Measurements from ENCODE around the gene ZFYVE26.

ZFYVE26 gene

GRCh38 chr14:67738740-67739504 lies 77.5 kb downstream of the ZFYVE26 start:
- TF ChIP-seq, protein P1, sequence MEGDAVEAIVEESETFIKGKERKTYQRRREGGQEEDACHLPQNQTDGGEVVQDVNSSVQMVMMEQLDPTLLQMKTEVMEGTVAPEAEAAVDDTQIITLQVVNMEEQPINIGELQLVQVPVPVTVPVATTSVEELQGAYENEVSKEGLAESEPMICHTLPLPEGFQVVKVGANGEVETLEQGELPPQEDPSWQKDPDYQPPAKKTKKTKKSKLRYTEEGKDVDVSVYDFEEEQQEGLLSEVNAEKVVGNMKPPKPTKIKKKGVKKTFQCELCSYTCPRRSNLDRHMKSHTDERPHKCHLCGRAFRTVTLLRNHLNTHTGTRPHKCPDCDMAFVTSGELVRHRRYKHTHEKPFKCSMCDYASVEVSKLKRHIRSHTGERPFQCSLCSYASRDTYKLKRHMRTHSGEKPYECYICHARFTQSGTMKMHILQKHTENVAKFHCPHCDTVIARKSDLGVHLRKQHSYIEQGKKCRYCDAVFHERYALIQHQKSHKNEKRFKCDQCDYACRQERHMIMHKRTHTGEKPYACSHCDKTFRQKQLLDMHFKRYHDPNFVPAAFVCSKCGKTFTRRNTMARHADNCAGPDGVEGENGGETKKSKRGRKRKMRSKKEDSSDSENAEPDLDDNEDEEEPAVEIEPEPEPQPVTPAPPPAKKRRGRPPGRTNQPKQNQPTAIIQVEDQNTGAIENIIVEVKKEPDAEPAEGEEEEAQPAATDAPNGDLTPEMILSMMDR (IDR thresholded peaks at IDR 0.05; ENCODE audit: borderline replicate concordance, insufficient read depth, low read depth, low read length) = no peak
- no peak overlapping the region for H3K4me3 ChIP-seq (ENCODE audit: low read depth, low read length)

DNA sequence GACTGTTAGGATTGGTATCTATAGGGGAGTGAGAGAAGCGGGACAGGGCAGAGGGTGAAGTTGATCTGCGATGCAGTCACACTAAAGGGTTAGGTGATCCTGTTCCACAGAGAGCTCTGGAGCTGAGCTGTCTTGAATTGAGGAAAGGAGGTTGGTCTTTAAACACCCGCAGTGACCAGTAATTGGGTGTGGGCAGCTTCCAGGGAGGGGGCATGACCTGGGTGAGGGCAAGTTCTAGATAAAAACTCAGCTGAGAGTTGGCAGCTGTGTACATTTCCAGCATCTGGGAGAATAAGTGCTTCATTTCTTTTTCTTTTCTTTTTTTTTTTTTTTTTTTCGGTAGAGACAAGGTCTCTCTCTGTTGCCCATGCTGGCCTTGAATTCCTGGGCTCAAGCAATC lies 79.6 kb downstream of the ZFYVE26 start:
- no peak overlapping the region for H3K4me3 ChIP-seq (ENCODE audit: low read depth, low read length)
- TF ChIP-seq, protein P1 (IDR thresholded peaks at IDR 0.05; ENCODE audit: borderline replicate concordance, insufficient read depth, low read depth, low read length) = no peak

DNA sequence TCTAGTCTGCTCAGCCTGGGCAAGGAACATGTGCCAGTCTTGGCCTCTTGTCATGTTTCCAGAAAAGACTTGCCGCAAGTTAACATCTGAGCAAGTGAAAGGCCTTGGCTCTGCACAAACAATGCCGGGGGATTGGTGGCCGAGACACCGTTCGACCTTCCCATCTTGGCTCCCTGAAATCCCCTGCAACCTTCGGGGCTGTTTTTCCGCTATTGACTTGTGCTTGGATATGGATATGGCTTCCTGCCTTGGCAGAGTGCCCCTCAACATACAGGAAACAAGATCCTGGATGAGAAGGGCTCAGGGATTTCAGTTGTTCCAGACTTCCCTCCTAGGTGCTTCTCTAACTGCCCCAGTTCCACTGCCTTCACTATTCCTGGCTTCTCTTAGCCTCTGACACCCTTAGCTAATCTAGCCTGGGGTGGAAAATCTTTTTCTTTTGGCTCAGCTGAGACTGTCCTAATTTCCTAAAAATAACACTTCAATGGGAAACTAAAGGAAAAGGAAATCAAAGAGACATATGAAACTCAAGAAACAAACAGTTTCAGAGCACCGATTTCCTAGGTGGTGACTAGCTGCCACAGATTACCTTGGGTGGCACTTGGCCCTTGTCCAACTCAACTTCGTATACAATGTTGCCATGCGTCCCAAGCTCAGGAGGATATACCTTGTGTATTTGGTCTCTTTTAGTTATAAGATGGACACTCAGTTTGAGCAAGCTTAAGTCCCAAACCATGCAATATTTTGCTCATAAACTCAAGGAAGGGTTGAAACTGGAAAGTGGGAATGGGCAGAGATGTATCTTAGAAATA lies 80.8 kb downstream of the ZFYVE26 start:
- TF ChIP-seq, protein P1 (IDR thresholded peaks at IDR 0.05; ENCODE audit: borderline replicate concordance, insufficient read depth, low read depth, low read length) = no peak
- no peak overlapping the region for H3K4me3 ChIP-seq (ENCODE audit: low read depth, low read length)

DNA sequence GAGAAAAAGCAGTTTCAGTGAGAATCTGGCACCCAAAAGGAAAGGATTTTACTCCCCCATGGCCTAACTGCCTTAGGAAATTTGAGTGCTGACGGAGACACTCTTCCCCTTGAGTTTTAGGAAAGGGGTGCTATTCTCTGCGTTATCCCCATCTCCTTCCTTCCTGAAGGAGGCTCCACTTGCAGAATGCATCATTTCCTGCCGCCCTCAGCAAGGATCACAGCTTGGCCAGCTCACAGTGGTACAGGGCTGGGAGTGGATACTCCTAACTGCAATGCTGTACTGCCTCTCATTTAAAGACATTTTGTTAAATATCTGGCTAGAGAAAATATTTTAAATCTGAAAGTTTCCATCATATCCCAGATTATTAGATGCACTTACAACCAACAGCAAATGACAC lies 81.7 kb downstream of the ZFYVE26 start:
- TF ChIP-seq, protein P1 (IDR thresholded peaks at IDR 0.05; ENCODE audit: borderline replicate concordance, insufficient read depth, low read depth, low read length) = no peak
- H3K4me3 ChIP-seq (ENCODE audit: low read depth, low read length) = no peak overlapping the region

GRCh38 chr14:67733616-67734015 lies 82.8 kb downstream of the ZFYVE26 start:
- TF ChIP-seq, protein P1 (IDR thresholded peaks at IDR 0.05; ENCODE audit: borderline replicate concordance, insufficient read depth, low read depth, low read length) = no peak
- H3K4me3 ChIP-seq (ENCODE audit: low read depth, low read length) = no peak overlapping the region

DNA sequence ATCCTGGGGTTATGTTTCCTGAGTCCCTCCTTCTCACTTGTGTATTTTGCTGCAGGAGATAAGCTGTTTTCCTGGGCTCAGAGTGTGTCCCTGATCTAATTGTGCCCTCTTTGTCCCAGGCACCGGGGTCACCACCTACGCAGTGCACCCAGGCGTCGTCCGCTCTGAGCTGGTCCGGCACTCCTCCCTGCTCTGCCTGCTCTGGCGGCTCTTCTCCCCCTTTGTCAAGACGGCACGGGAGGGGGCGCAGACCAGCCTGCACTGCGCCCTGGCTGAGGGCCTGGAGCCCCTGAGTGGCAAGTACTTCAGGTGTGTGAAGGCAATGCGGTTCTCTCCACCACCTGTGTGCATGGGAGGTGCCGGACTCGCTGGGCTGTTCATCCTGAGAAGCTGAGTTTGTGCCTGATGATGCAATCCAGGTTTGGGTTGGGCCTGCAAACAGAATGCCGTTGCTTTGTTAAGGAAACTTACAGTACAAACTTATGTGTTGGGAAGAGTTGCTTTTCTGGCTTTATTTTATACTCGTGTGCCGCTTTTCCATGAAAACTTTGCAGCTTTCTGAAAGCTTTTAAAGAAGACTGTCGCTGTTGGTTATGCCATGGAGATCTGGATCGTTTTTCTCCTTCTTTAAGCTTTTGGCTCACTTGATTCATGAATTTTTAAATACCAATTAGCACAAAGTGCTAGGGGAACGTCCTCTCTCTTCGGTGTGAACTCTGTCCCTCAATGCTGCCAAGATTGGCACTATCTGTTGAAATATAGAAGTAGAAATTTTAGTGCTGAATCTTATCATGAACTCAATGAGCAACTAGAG lies 87.1 kb downstream of the ZFYVE26 start:
- H3K4me3 ChIP-seq (ENCODE audit: low read depth, low read length) = no peak overlapping the region

More for the DNA sequence above, 87.1 kb downstream of the ZFYVE26 start:
- TF ChIP-seq, protein P1 (IDR thresholded peaks at IDR 0.05; ENCODE audit: borderline replicate concordance, insufficient read depth, low read depth, low read length) = no peak

Measured in GM12875 (cell line).